Kidney capillary endothelial cell (primary cell): ENCODE measurements around the gene TNFRSF4.
"Not testable (repeated sequence)": the region's sequence is repeated elsewhere in the genome, so short reads cannot be mapped to it uniquely, and the experiment has no call there.

ENCODE experiments used
- DNase-seq: peaks from one replicate; pipeline ENCODE4 v3.0.0-alpha.2; 2018; ENCODE audit warnings: low spot score

Gene TNFRSF4

GRCh38 chr1:1202831-1203560, 11.0 kb downstream of the TNFRSF4 start:
- no peak for DNase-seq

DNA sequence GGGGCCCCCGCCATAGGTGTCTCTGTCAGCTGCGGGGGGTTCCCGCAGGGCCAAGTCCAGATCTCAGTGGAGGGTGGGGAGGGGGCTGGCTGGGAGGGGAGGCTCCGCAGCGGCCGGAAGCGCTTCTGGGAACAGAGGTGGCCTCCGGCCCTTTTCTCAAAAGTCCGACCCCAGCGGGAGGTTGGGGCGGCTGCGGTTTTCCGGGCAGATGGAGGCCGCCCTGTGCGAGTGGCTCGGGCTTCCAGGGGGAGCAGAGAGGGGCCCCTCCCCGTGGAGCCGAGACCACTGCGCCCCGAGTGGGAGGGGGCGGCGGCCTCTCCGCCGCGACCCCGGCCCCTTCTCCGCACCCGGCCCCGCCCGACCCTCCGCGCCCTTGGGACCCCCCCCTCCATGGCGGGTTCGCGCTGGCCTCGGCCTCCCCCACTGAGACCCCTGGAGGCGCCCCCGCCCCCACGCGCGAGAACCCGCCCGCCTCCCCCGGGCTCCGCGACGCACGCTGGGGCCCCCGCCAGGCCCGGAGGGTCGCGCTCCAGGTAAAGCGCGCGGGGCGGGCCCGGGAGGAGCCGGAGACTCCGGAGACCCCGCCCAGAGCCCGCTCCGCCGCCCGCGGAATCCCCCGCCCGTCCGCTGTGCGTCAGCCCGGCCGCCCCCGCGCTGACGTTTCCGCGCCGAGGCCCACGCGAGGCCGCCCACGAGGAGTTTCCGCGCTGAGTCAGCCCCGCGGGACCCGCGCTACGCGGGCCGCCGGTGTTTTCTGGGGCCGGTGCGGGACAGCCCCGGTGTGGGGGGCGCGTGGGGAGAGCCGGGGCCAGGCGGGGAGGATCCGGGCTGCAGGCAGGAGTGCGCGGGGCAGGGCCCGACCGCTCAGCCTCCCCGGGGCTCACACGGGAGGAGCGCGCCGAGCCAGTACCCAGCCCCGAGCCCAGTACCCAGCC, 12.8 kb downstream of the TNFRSF4 start:
- no peak for DNase-seq

DNA sequence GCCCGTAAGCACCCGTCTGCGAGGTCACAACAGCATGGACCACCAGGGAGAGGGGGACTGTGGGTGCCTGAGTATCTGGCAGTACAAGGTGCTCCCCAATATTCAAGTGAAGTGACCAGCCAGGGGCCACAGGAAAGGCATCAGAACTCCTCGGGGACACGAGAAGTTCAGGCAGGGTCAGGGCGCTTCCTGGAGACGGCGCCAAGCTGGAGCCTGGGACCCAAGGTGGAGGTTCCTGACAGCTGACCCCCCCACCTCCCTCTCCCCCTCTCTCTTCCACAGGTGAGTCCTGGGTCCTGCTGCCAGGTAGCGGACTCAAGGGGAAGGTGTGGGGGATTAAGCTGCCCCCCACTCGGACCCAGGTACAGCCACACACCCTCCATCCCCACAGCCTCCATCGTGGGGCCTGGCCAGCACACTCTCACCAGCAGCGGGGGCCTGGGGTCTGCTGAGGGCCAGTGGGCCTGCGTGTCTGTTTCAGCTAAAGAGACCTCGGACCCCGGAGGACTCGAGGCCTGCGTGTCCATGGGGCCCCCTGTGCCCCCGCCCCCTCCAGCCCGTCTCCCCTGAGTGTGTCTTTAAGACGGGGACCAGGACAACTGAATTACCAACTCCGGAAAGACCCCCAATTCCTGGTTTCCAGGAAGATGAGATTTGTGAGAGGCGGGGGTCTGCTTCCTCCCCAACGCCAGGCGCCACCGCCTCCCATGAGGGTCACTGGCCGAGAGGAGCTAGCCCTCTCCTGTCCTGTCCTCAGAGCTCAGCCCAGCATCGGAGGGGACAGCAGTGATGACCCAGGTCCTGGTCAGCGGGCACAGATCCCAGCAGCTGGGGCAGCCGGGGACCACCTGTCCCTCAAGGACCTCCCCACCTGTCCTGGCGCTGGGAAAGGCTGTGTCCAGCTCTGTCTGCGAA, 13.7 kb downstream of the TNFRSF4 start:
- DNase-seq, result no peak

- no peak for DNase-seq
These were observed 14.6 kb downstream of the TNFRSF4 start for GRCh38 chr1:1199141-1199960.

GRCh38 chr1:1198423-1199140, 15.4 kb downstream of the TNFRSF4 start:
- DNase-seq, result no peak

DNA sequence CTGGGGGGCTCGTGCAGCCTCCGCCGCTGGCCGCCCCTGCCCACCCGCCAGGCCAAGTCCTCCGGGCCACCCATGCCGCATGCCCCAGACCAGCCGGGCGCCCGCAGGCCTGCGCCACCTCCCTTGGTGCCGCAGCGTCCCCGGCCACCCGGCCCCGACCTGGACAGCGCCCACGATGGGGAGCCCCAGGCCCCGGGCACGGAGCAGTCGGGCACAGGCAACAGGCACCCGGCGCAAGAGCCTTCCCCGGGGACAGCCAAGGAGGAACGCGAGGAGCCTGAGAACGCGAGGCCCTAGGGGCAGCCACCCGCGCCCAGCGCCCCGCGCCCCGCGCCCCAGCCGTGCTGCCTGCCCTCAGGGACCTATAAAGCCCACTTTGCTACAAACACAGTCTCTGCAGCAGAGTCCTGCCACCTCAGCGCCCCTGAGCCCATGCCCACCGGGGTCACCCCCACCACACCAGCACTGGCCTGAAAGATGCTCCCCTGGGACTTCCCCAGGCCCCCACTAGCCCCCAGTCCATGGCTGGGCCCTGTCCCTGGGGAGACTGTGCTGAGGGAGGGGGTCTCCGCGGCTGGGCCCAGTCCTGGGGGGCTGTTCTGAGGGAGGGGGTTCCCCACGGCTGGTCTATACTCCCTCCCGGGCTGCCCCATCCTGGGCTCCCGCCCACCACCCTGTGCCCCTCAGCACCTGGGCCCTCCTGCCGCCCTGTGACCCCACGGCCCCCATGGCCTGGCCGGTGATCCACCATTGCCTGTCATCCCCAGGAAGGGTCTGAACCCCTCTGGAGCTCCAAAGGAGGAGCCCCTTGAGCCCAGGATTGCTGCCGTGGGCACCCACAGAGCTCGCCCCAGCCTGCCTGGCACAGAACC, 16.2 kb downstream of the TNFRSF4 start:
- DNase-seq, result no peak

DNA sequence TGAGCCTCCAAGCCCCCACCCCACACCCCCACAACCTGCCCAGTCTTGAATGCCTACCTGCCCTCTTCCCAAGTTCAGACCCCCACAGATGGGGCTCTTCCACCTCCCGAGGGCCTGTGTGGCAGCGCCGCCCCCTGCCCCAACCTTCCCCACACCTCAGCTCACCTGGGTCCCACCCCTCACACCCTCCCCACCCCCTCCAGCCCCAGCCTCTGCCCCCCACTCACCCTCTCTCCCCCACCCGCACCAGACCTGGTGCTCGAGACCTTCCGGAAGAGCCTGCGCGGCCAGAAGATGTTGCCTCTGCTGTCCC, 16.8 kb downstream of the TNFRSF4 start:
- DNase-seq, result no peak

- DNase-seq, result no peak
These were observed 17.3 kb downstream of the TNFRSF4 start for GRCh38 chr1:1196431-1197187.

- not testable (repeated sequence) for DNase-seq
These were observed 18.2 kb downstream of the TNFRSF4 start for GRCh38 chr1:1195726-1196125.

DNA sequence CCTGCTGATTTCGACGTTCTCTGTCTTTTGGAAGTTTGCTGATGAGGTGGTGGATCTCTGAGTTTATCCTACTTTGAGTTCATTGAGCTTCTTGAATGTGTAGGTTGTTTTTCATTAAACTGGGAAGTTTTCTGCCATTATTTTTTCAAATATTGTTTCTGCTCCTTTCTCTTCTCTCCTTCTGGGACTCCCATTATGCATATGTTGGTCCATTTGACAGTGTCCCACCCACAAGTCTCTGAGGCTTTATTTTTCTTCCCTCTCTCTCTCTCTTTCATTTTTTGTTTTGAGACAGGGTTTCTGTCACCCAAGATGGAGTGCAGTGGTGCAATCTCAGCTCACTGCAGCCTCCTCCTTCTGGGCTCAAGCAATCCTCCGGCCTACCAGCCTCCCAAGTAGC, 19.2 kb downstream of the TNFRSF4 start:
- no peak for DNase-seq

DNA sequence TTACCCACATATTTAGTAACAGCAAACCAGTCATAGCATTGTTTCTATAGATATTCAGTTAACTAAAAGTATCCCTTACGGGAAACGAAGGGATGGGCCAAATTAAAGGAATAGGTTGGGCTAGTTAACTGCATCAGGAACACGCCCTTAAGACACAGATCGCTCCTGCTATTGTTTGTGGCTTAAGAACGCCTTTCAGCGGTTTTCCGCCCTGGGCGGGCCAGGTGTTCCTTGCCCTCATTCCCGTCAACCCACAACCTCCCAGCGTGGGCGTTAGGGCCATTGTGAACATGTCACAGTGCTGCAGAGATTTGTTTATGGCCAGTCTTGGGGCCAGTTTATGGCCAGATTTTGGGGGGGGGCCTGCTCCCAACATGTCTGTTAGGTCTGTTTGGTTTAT, 22.2 kb downstream of the TNFRSF4 start:
- DNase-seq, result no peak

GRCh38 chr1:1189111-1189510, 24.8 kb downstream of the TNFRSF4 start:
- DNase-seq, result no peak

- no peak for DNase-seq
These were observed 26.0 kb downstream of the TNFRSF4 start for GRCh38 chr1:1187938-1188337.

DNA sequence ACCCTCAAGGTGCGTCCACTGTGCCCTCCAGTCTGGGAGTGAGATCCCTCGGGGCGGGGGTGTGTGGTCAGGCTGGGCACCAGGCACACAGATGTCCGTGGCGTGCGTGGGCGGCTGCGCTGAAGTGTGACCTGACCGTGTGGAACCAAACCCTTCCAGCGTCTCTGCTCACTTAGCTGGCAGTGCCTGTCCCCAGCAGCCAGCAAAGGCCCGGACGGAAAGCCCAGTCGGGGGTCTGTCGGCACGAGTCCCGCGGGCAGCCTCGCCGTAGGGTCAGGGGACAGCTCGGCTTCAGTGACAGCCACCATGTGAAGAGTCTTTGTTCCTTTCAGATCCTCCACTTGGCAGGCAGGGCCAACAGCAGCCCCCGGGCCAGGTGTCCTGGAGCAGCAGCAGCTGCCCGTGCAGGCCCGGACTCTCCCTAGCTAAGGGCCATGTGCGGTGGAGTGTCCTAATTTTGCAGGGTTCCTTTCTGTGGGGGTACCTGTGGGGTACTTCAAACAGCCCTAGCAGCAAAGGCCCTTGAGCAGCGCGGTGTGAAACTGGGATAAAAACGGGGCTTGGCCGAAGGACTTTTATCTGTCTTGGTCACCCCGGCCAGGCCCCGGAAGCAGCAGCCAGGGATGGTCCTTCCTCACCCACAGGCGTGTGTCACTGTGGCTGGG, 28.7 kb downstream of the TNFRSF4 start:
- DNase-seq, result no peak

DNA sequence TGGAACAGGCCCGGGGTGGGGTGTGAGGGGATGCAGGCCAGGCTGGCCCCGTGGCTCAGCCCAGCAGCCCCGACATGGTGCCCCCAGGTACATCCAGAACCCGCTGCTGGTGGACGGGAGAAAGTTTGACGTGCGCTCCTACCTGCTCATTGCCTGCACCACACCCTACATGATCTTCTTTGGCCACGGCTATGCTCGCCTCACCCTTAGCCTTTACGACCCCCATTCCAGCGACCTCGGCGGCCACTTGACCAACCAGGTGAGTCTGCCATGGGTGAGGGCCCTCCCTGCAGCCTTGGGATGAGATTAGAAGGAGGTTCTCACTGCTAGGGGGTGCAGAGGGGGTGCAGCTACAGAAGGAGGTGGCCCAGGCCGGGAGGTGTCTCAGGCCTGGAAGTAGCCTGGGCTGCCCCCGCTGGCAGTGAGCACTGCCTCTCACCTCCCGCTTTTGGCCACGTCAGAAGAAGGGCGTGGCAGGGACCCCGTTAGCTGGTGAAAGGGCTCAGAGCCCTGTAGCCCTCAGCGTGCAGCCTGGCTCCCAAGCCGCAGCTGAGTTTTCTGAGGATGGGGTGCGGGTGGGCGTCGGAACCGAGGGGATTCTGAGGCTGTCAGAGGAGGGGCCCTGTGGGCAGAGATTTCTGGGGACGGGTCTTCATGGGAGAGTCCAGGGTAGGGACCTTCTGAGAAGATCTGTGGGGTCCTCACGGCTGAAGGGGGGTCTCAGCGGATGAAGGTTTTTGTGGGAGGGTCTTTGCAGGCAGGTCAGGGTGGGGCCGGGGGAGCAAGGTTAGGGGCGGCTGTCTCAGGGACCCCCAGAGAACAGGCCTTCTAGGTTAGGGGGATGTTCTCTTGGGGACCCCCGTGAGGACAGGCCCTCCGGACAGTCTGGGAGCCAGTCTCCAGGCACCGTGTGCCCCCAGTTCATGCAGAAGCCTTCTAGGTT, 29.8 kb downstream of the TNFRSF4 start:
- DNase-seq, result no peak

- DNase-seq, result no peak
These were observed 30.7 kb downstream of the TNFRSF4 start for GRCh38 chr1:1183221-1183747.
